SKM-1 (cell line): ENCODE measurements around the gene BAIAP3.

Experiments used
- DNase-seq: peaks from one replicate; lab custom pipeline; 2025; ENCODE audit not compliant: unreplicated experiment; lab: John Stamatoyannopoulos, UW

The BAIAP3 gene

DNA sequence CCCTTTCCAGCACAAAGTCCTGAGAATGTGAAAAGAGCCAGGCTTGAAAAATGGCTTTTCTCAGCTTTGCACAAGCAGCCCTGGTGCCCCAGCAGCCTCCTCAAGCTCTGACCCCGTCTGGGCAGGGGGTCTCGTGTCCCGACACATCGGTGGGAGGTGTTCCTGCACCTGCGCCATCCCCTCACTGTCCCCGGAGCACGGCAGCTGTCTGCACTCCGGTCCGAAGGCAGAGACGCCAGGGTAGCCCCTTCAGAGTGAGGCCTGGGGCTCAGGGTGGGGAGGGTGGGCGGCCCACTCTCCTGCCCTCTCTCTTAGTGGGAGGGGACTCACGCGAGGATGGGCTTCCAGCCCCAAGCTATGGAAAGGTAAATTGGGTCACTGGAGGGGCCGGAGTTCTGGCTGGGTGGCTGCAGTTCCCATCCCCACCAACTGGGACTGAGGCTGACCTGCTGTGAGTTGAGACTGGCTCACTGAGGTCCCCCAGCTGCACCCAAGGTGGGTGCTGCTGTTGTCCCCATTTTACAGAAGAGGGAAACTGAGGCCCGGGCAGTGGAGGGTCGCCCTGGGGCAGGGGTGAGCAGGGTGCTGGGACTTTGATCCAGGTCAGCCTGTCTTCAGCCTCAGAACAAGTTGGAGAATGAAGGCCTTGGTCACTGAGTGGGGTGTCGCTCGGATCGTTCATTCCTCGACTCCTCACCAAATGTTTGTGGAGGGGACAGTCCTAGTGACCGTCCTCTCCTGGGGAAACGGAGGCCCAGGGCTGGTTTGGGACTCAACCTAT lies 2.3 kb upstream of the BAIAP3 start:
- DNase-seq: no peak

DNA sequence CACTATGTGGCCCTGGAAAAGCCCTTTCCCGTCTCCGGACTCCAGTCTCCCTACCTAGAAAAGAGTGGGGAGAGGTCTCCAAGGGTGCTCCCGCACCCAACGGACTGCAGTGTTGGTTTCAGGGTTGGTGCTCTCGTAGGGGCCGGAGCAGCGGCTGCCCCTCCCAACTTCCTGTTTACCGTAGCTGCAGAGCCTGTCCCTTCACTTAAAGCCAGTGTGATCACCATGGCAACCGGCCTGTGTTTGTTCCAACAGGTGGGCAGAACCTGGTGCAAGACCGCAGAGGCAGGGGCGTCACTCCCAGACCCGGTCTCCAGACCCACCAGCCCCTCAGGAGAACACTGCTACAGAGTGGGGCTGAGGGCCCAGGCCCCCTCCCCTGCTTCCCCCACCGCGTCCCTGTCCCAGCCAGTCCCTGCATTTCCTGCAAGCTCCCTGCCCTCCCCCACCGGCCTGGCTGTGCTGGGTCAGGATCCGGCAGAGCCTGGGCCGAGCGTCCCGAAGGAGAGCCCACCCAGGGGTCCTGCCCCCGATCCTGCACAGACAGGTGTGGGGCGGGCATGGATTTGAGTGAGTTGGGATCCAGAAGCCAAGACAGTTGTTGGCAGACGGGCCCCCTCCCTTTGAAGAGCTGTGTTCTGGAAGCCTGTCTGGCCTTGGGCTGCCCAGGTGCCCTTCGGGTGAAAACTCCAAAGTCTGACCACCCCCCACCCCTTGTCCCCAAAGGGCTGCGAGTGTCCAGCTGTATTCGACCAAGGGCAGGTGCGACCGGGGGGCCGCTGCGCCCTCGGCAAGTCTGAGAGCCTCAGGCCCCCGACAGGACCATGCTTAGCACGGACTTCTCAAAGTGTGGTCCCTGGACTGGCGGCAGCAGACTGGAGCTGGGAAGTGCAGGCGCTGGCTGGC lies 1.5 kb upstream of the BAIAP3 start:
- no peak for DNase-seq

DNA sequence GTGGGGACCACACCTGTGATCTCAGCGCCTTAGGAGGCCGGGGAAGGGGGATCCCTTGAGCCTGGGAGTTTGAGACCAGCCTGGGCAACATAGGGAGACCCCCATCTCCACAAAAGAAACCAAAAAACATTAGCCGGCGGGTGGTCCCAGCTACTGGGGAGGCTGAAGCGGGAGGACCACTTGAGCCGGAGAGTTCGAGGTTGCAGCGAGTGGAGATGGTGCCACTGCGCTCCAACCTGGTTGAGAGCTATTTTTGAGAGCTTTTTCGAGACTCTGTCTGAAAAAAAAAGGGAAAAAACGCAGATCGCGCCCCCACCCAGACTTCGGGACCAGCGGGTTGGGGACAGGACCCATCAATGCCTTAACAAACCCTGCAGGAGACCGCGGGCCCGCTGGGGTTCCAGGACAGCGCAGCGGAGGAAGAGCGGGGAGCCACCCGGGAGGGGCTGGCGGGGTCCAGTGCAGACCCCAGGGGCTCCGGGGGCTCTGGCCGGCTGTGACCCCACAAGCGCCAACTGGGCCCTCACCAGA lies 762 bp upstream of the BAIAP3 start:
- no peak for DNase-seq

DNA sequence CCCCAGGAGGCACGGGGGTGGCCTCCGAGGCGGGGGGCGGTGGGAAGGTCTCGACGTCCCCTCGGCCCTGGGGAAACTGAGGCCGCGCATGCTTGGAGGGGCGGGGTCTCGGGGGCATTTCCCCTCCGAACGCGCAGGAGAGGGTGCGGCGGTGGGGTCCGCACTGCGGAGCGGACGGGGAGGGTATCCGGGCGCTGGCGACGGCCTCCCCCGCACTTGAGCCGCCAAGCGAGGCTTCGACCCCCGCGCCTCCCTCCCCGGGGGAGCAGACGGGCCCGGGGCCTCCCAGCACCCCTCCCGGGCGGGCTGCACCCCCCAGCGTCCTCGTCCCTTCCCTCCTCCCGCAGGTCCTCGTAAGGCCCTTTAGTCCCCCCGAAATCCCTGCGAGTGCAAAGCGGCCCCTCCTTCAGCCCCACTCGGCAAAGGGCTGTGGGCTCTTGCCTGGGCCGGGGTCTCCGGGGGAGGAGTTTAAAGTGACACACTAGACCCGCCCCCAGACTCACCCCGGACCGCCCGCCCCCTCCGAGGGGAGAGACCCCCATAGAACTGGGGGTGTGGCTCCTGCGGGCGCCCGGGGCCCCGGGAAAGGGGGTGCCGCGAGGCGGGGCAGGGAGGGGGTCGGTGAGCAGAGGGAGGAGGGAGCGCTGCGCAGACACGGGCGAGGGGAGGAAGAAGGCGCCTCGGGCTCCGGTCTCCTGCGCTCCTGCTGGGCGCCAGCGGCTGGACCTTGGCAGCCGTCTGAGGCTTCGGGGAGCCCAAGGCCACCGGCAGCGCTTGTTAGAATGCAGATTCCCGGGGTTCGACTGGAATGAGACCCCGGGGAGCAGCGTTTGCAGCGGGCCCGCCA lies 632 bp downstream of the BAIAP3 start:
- DNase-seq: no peak

DNA sequence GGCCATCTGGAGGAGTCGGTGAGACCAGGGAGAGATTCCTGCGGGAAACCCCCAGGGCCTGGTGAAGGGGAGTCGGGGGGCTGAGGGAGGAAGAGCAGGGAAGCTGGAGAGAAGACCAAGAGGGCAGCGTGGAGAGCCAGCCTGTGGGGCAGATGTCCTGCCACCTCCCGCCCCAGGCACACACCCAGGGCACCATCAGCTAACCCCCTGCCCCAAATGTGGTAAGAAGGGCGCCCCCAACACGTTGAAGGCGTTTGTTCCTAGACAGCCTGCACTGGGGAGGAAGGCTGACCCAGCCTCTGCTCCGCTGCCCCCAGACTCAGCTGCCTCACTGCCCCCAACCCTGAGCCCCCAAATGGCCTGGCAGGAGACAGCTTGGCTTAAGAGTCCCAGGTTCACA lies 1.3 kb downstream of the BAIAP3 start:
- DNase-seq: no peak

DNA sequence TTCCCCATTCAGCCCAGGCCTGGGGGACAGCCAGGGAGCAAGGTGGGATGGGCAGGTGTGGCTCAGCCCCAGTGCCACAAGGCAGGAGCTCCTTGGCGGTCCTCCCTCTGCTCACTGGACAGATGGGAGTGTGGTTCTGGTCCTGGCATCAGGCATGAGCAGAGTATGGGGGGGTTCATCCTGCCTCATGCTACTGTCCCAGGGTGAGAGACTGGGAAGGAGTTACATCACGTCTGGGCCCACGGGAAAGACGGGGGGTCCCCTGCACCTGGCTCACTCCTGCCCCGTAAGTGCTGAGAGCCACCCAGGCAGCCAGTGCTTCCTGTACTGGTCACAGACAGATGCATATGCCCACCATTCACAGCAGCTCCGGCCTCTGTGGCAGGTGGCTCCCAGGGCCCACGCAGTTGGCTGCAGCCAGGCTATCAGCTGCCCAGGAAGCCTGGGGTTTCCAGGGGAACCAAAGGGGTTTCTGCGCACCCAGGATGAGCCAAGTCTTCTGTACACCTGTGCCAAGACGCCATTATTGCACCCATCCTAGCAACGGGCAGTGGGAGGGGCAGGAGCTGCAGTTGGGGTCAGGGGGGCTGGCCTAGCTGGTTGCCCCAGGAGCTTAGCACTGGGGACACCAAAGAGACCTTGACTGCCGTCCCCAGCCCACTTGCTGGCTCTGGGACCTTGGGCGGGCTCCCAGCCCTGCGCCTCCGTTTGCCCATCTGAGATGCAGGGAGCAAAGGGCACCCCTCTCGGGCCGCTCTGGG lies 1.9 kb downstream of the BAIAP3 start:
- no peak for DNase-seq

DNA sequence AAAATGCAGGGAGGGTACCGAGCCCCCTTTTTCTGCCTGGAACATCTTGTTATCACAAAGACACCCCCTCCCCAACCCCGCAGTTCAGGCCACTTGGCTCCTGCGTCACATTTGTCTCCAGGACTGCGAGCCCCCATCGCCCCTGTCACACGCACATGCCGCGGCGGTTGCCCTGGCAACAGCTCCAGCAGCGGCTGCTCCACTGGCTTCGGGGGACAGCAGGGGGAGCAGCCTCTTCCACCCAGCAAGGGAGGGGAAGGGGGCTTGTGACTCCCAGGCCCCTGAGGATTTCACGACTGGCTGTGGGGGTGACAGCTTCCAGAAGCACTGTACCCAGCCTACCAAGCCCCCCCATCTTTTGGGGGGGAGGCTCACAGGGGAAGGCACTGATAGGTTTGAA lies 2.6 kb downstream of the BAIAP3 start:
- DNase-seq: no peak

DNA sequence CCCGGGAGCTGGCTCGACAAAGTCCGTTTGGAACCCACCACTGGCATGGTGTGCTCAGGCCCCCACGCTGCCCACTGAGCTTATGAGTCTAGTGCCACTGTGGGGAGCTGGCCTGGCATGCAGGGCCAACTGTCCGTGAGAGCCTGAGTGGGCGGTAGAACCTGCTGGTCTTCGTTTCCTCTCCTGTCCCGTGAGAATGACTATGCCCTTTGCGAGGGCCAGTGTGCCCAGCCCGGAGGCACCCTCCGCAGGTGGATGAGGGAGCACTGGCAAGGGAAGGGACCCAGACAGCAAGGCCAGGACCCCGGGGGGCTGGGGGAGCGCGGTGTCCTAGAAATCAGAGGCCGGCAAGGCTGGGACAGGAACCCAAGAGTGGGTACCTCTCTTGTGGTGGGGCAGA lies 3.2 kb downstream of the BAIAP3 start:
- no peak for DNase-seq

DNA sequence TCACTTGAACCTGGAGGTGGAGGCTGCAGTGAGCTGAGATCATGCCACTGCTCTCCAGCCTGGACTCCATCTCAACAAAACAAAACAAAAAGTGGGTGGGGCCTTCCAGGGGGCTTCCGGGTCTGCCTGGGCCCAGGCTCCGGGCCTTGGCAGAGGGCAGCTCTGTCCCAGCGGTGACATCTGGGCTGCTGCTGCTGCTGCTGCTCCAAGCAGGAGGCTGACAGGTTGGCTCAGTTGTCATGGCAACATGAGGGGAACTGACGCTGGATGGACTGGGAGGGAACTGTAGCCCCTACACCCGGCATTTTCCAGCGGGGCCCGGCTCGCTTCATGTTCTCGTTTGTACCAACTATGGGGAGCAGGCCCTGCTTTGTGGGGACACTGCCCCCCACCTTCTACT lies 4.0 kb downstream of the BAIAP3 start:
- DNase-seq: no peak

DNA sequence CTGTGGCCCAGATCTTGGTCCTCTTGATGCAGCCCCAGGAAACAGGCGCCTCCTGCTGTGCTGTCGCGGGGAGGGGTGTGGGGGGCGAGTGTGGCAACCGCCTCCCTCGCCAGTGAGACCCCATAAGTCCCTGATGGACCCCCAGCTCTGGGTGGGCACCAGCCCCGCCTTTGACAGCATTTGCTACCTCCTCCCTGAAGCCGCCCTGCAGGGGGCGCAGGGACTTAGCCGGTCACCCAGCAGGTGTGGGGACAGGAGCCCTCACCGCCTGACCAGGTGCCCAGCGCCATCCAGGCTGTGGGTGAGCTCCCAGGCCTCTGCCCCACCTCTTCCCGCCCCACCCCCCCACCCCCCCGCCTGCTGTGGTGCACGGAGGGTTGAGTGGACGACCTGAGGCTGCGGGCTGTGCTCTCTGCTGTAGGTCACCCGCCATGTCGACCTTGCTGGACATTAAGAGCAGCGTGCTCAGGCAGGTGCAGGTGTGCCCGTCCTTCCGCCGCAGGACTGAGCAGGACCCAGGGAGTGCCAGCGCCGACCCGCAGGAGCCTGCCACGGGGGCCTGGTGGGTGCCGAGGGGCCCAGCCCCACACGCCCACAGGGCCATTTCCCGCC lies 4.8 kb downstream of the BAIAP3 start:
- DNase-seq: no peak

DNA sequence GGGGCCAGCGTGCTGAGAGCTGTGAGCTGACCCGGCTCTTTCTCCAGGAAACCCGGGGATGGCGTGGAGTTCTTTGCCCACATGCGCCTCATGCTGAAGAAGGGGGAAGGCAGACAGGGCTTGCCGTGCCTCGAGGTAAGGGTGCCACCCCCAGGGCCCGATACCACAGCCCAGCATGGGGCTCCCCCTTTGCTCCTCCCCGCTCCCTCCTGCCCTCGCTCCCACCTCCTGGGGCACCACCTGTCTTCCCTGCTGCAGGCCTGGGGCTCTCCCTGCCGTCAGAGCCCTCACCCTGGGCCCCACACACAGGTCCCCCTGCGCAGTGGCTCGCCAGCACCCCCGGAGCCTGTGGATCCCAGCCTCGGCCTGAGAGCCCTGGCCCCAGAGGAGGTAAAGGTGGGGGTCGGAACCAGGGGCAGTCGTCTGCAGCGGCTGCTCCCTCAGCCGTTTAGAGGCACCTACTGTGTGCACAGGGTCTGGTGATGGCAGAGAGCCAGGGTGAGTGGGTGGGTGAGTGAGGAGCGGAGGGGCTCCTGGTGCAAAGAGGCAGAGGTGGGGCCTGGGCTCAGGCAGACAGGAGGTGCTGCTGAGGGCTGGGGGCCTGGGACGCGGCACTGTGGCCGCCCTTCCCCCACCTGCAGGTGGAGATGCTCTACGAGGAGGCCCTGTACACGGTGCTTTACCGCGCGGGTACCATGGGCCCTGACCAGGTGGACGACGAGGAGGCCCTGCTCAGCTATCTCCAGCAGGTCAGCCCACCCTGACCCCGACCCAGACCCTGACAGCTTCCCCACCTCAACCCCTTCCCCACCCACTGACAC lies 5.6 kb downstream of the BAIAP3 start:
- no peak for DNase-seq

DNA sequence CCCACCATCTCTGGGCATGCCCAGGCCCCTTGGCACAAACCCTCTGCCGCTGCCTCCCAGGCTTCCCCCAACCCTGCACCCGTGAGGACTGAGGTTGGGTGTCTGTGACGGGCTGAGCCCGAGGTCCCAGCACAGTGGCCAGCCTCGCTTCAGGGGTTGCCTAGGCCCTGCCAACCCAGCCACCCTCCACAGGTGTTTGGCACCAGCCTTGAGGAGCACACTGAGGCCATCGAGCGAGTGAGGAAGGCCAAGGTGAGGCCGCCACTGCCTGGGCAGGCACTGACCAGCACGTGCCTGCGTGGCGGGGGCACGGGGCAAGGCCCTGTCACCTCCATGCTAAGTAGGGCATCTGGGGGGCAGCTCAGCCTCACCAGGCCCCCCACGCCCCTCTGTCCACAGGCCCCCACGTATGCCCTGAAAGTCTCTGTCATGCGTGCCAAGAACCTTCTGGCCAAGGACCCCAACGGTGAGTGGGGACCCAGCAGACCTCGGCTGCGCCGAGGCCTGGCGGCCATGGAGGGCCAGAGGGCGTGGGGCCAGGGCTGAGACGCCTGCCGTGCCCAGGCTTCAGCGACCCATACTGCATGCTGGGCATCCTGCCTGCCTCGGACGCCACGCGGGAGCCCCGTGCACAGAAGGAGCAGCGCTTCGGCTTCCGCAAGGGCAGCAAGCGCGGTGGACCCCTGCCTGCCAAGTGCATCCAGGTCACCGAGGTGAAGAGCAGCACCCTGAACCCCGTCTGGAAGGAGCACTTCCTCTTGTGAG lies 7.5 kb downstream of the BAIAP3 start:
- DNase-seq: no peak

DNA sequence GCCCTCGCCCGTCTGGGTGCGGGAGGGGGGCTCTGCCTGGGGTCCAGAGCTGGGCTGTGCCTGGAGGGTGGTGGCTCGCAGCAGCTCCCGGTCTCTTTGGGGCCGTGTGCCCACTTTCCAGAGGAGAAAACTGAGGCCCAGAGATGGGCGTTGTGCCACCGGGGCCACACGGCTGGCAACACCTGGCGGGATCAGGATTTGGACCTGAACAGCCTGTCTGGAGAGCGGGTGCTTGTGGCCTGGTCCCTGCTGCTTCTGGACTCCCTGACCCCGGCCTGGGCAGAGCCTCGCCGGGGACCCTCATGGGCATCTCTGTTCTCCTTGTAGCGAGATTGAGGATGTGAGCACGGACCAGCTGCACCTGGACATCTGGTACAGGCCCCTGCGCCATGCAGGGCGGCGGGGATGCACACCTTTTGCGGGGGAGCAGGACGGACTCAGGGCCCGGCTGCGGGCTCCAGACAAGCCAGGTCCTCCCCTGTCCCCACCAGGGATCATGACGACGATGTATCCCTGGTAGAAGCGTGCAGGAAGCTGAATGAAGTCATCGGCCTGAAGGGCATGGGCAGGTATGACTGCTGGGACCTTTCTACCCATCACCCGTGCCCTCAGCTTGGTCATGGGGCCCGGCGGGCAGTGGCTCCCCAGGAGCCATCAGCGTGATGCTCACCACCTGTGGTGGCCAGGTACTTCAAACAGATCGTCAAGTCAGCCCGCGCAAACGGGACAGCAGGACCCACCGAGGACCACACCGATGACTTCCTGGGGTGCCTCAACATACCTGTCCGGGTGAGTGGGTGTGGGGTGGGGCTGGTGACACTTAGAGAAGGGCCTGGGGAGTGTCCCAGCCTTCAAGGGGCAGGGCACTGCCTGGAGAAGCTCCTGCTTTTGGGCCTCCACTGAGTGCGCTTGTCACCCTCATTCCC lies 8.3 kb downstream of the BAIAP3 start:
- no peak for DNase-seq

DNA sequence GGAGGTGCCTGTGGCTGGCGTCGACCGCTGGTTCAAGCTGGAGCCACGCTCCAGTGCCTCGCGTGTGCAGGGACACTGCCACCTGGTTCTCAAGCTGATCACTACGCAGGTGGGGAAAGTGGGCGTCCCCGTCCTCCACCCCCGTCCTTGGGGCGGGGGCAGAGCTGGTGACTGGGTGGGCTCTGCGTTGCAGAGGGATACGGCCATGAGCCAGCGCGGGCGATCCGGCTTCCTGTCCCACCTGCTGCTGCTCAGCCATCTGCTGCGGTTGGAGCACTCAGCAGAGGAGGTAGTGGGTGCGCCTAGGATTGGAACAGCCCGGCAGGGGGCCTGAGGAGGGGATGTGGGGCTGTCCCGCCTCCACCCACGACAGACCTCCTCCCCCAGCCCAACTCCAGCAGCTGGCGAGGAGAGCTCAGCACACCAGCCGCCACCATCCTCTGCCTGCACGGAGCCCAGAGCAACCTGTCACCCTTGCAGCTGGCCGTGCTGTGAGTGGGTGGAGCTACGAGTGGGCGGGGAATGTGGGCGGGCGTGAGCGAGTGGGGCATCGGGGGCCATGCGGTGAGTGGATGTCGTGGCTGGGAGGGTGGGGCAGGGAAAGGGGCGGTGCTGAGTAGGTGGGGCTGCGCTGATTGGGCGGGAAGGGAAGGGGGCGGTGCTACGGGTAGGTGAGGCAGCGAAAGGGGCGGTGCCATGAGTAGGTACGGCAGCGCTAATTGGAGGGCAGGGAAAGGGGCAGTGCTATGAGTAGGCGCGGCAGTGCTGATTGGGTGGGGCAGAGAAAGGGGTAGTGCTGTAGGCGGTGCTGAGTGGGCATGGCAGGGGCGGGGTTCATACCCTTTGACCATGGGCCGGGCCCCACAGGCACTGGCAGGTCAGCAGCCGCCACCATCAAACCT lies 9.3 kb downstream of the BAIAP3 start:
- DNase-seq: peak; percentile 99

DNA sequence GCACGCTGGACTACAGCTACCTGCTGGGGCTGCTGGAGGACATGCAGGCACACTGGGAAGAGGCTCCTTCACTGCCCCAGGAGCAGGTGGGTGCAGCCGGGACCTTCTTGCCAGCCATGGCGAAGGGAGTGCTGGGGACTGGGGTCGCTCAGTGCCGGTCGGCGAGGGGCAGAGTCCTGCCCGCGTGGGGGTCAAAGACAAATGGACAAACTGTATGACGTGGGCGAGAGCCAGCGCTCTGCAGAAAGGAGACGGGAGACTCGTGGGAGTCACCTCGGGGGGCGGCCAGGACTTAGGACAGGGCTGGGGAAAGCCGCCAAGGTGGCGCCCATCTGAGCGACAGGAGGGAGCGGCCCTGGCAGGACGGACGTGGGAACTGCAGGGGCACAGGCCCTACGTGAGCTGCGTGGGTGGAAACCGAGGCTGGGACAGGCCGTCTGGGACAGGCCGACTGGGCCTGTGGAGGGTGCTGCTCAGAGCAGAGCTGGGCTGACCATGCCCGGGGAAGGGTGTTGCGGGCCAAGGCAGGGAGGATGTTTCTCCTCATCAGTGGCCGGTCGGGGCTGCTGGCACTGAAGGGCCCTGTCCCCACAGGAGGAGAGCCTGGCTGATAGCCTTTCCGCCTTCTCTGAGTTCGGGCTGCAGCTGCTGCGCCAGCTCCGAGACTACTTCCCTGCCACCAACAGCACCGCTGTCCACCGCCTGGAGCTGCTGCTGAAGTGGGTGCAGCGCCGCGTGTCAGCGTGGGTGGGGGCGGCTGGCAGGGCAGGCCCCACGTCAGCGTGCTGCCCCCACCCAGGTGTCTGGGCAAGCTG lies 10.2 kb downstream of the BAIAP3 start:
- DNase-seq: no peak
